HTERT RPE-1 (cell line): ENCODE results near the gene STAMBPL1.

ENCODE experiments used
- in situ Hi-C: fragments of 300-500 bp; cut with MboI; formaldehyde crosslinking; loops from 4 replicates; pipeline ENCODE4 v1.14.3; 2020; ENCODE audit warnings: low sequenced_read_pairs

STAMBPL1 gene

DNA sequence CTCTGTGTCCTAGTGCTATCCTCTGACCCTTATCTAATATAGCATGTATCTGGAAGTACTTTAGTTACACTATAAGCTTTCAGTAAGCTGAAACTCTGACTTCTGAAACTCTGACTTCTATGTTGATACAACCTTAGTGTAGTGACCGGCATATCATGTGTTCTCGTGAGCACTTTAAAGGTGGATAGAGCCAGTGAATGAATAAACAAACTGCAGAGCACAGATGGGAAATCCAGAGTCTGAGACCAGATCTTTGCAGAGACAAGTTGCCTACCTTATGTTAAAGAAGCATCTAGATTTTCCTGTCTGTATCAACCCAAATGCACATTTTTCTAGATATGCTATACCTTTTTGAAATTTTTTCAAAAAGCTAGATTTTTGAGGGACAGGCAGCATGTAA is 69.0 kb downstream of the STAMBPL1 start:
- in situ Hi-C loops: no loop called here

- in situ Hi-C loops: no loop called here
Observed at GRCh38 chr10:88949912-88950837, 70.1 kb downstream of the STAMBPL1 start.

DNA sequence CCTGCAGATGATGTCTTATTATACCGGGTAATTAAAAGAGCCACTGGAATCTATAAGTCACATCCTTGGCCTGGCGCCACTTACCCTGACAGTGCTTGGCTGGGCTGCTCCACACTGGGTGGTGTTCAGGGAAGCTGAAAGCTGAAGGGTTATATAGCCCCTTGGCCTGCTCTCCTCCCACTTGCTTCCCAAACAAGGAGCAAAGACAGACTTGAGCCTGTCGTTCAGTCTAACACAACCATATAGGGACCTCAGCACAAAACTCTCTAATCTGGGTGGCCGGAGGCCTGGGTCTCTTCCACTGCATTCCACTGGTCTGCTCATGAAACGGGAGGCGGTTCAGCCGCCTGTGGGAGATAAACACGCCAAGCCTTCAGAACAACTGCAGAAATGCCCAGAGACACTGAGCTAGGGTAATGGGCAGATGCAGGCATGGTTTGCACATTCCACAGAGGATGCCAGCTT is 72.6 kb downstream of the STAMBPL1 start, which contains the start of gene ACTA2:
Gene ACTA2 (minus strand): TSS at position 127 of the 465 bp plus-strand sequence. CDS start 3,843 bp downstream, outside the sequence.
- in situ Hi-C loops: no loop called here

DNA sequence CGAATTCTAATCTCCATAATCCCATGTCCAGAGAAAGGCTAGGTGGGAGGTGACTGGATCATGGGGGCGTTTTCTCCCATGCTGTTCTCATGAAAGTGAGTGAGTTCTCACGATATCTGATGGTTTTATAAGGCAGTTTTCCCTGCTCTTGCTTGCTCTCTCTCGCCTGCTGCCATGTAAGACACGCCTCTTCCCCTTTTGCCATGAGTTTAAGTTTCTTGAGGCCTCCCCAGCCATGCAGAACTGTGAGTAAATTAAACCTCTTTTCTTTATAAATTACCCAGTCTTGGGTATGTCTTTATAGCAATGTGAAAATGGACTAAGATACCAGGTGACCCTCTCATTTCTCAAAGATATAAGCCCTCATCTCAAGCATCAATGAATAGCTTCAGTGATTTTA is 73.6 kb downstream of the STAMBPL1 start:
- in situ Hi-C loops: no loop called here

GRCh38 chr10:88954458-88955083 is 74.5 kb downstream of the STAMBPL1 start:
- in situ Hi-C loops: no loop called here

GRCh38 chr10:88957381-88957780 is 77.3 kb downstream of the STAMBPL1 start:
- in situ Hi-C loops: no loop called here

DNA sequence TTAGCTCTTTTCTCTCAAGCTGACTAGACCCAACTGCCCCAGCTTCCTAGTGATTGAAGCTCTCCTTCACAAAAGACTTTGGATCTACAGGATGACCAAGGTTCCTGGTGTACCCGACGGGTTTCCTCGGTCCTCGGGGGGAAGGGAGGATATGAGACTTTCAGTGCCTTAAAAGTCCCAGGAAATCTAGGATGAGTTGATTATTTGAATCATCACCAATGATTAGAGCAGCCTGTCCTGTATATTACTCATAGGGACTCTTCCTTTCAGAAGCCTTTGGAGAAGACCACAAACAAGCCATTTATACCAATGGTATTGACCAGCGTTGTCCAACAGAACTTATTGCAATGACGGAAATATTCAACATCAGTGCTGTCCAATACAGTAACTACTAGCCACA is 78.7 kb downstream of the STAMBPL1 start:
- in situ Hi-C loops: no loop called here

DNA sequence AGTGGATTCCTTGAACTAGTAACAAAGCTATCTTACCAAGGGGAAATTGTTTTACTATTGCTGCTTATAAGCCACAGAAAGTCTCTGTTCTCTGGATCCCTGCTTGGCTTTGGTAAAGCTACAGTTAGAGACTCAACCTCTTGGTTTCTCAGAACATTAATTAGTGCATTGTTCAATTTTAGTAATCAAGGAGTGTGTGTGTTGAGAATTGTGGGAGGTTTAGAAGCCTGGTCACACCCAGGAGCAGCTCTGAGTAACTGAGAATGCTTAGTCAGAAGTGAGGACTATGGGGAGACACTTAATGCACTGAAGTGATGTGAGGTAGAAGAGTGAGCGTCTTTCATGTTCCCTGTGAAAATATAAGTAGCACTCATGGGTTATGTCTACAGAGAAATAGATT is 80.8 kb downstream of the STAMBPL1 start:
- in situ Hi-C loops: no loop called here

DNA sequence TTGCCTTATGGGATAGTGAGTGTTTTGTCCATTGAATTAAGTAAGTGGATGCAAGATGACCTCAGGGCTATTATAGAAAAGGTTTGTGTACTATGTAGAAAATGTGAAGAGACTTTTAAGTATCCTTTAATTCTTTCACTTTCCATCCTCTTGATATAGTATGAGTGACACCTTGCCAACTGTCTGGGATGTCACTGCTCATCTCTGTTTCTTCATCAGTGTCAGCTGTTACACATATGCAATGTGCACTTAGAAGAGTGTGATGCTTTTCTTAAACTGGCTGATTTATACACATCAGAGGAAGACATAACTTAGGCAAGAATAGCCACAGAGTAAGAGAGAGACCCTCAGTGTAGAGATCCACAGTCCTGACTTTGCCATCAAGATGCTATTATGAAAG is 81.2 kb downstream of the STAMBPL1 start:
- in situ Hi-C loops: no loop called here

DNA sequence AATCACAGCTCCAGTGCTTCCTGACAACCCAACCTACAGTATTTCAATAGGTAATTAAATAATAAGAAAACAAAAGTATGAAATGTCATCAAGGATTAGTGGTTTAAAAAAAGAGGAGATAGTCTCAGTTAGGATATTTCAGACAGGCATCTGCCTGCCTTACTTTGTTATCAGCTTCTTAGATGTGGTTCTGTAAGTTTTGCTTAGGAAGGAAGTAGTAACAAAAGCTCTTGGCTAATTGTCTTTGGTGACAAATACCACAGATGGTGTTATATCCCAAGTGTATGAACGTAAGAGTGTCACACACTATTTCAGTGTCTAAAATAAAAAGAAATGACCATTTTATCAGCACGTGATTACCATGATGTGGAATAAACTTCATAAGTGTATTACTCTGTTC is 82.3 kb downstream of the STAMBPL1 start:
- in situ Hi-C loops: no loop called here

DNA sequence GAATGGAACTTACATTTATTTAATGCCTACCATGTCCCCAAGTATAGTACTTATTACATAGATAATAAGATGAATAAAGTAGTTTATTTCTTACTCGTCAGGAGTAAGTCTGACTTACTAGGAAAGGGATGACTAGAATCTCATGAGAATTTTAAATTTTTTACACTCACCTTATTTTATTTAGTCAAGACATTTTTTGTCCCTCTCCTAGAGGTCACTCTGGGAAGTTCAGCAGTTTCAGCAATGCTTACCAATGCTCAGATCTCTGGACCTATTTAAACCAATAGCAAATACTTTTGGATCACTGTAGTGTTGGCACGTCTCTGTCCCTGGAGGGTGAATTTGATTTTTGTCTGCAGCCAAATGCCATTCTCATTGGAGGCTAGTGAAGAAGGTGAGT is 83.3 kb downstream of the STAMBPL1 start:
- in situ Hi-C loops: no loop called here

DNA sequence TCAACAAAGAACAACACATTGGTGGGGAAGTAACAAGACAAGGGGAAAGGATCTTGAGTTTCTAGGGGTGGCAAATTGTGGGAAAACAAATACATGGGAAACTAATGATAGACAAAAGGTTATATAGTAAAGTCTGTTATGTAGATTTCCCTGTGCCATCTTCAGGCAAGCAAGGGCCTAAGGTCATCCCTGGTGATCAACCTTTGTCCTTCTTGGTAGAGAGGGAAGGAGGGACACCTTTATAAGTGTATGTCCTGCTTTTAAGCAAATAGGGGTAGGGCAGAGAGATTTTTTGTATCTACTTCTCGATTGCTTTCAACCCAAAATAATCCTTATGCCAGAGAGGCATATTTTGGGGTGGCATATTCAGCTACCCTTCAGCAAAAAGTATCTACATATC is 84.3 kb downstream of the STAMBPL1 start:
- in situ Hi-C loops: no loop called here

DNA sequence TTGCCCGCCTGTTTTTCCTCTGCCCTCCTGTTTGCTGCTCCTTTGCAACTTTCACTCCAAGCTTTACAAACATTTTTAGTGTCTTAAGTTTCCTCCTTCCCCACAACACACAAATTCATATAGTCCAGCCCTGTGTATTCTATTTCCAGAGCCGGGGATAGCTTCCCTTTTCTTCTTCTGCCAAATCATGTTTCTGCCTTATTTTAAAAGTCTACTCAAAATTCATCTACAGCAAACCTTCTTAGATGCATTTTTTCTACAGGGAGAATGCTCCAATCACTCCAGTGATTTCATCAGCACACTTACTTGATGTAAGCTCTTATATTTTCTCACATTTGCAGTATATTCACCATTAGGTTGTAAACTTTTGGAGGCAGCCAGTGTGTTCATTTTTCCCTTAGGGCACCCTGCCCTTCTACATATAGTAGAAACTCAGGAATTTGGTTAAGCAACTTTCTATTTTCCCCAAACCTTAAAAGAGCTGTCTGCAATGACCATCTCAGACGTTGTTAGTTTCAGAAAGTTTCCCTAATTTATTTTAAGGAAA is 84.9 kb downstream of the STAMBPL1 start:
- in situ Hi-C loops: no loop called here

DNA sequence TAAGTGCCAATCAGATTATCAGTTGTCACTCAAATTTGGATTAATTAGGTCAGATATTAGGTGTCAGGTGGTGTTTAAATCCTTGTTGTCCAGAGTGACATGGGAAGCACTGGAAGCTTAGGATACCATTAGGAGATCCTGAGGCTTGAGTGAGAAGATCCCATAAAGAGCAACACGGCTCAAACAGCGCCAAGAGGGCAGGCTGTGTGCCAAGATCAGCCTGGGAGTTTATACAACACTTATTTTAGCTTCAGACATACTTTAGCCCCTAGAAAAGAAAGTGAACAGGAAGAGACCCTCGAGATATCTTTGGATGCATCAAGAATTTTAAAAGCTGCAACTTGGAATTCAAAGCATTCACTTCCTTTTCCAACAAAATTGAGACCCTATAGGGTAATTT is 86.8 kb downstream of the STAMBPL1 start:
- in situ Hi-C loops: no loop called here

GRCh38 chr10:88968391-88968790 is 88.3 kb downstream of the STAMBPL1 start:
- in situ Hi-C loops: no loop called here

DNA sequence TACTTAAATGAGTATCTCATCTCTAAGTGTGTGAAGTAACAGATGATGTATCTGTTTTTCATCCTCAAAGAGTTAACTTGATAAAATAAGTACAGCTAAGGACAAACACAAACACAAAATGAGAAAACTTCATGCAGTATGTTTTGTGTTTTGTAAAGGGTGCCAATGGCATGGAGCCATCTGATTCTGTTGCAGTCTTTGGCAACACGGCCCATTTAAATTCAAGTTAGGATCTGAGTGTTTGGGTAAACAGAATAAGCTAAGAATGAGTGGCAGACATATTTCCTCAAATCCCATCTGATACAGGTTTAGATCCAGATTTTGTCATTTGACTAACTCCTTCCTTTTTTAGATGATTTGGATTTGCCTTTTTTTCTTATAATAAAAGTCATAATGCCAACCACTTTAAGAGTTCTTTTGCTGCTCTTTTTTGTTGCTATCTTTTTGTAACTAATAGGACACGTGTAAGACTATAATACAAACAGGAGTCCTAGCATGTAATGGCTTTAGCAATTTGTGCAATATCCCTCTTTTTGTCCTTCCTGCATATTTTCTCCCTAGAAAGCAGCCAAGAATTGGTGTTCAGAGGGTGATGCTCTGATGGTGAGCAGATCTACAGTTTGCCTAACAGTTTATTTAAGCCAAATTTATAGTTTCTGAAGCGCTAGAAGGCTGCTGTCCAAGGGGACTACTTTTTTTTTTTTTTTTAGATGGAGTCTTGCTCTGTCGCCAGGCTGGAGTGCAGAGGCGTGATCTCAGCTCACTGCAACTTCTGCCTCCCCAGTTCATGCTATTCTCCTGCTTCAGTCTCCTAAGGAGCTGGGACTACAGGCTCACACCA is 91.4 kb downstream of the STAMBPL1 start:
- in situ Hi-C loops: no loop called here
